ENCODE measurements around the gene CACNA1C.

DNA sequence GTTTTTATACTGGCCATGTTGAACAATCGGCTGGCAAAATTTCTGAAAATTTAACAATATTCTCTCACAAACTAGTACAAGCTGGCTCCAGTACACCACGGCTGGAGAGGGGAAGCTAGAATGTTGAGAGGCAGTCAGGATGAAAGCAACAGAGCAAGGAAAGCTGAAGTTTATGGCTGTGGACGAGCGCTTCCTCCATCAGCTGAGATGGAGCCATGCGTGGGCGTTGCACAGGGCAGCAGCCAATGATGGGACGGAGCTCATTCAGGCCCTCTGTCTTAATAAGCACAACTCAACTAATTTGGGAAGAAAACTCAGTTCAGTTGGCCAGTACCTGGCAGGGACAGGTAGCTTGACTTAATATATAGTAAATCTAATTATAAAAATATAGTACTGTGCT lies 34.4 kb upstream of the CACNA1C start:
- TF ChIP-seq POLR2A (IDR thresholded peaks at IDR 0.05; ENCODE audit: low read depth, low read length) (no peak), POLR2AphosphoS5 (IDR thresholded peaks at IDR 0.05; ENCODE audit: low read depth, low read length) (no peak), PAX5 (IDR thresholded peaks at IDR 0.05; ENCODE audit: insufficient read depth, low read length, severe bottlenecking) (no peak), SPI1 (IDR thresholded peaks at IDR 0.05; ENCODE audit: low read depth, low read length) (no peak), TAF1 (IDR thresholded peaks at IDR 0.05; ENCODE audit: low read depth, low read length) (no peak)

Measured in GM12891 (cell line).